Stimulated activated CD8-positive, alpha-beta memory T cell treated with anti-CD3 and anti-CD28 coated beads, Interleukin-4, amount 100 ng/mL, for 24 hours (primary cell): ENCODE data around the gene SENP7.
"Not testable (repeated sequence)": the region's sequence is repeated elsewhere in the genome, so short reads cannot be mapped to it uniquely, and the experiment has no call there.

ENCODE experiments used
- DNase-seq: peaks from one replicate; pipeline ENCODE4 v3.0.0-alpha.2; 2020; ENCODE audit warnings: low read depth

The SENP7 gene

GRCh38 chr3:101512646-101513418, at the start of gene SENP7:
SENP7 (minus strand) TSS chr3:101513212; CDS start chr3:101513130, 82 bp downstream.
- peak; percentile 67 for DNase-seq

- DNase-seq: peak; percentile 87
These were observed 48.8 kb upstream of the SENP7 start, which contains the start of gene TRMT10C for GRCh38 chr3:101561630-101562328. TRMT10C (plus strand) TSS chr3:101561868; CDS start chr3:101564782, 2,914 bp downstream.

GRCh38 chr3:101556064-101556463, 43.1 kb upstream of the SENP7 start:
- no peak for DNase-seq

GRCh38 chr3:101553381-101553780, 40.4 kb upstream of the SENP7 start:
- not testable (repeated sequence) for DNase-seq

- DNase-seq: not testable (repeated sequence)
These were observed 38.5 kb upstream of the SENP7 start for GRCh38 chr3:101551359-101552081.

GRCh38 chr3:101549473-101549872, 36.5 kb upstream of the SENP7 start:
- DNase-seq: no peak

GRCh38 chr3:101548527-101549105, 35.6 kb upstream of the SENP7 start:
- DNase-seq: no peak

GRCh38 chr3:101544161-101544850, 31.3 kb upstream of the SENP7 start:
- DNase-seq: no peak

GRCh38 chr3:101542957-101543356, 29.9 kb upstream of the SENP7 start:
- DNase-seq: no peak

- DNase-seq: not testable (repeated sequence)
These were observed 23.9 kb upstream of the SENP7 start for GRCh38 chr3:101536955-101537354.

- no peak for DNase-seq
These were observed 23.3 kb upstream of the SENP7 start for GRCh38 chr3:101536266-101536665.

- no peak for DNase-seq
These were observed 22.2 kb upstream of the SENP7 start for GRCh38 chr3:101535221-101535620.

- DNase-seq: no peak
These were observed 20.6 kb upstream of the SENP7 start for GRCh38 chr3:101533603-101533968.

GRCh38 chr3:101532783-101533602, 20.0 kb upstream of the SENP7 start:
- DNase-seq: no peak

GRCh38 chr3:101531473-101532086, 18.6 kb upstream of the SENP7 start:
- DNase-seq: no peak

GRCh38 chr3:101530686-101531047, 17.7 kb upstream of the SENP7 start:
- DNase-seq: no peak

GRCh38 chr3:101529816-101530685, 17.0 kb upstream of the SENP7 start:
- DNase-seq: no peak

GRCh38 chr3:101527906-101528305, 14.9 kb upstream of the SENP7 start:
- no peak for DNase-seq

- DNase-seq: no peak
These were observed 14.4 kb upstream of the SENP7 start for GRCh38 chr3:101527441-101527840.
